WERI-Rb-1 (cell line): Measurements from ENCODE around the gene FUT2.
A peak's percentile ranks its signal among the peaks of the same experiment; 100 is the strongest.
"Not testable (repeated sequence)": the region's sequence is repeated elsewhere in the genome, so short reads cannot be mapped to it uniquely, and the experiment has no call there.

Experiments
- DNase-seq: peaks from one replicate; pipeline ENCODE4 v3.0.0-alpha.2; 2020
- H3K27ac ChIP-seq: fragments of 250-450 bp; sonication (Bioruptor Pico); 2 replicates; pipeline ENCODE4 v1.5.1; 2020; ENCODE audit warnings: mild to moderate bottlenecking, moderate library complexity
- H3K27me3 ChIP-seq: fragments of 250-450 bp; sonication (Bioruptor Pico); 2 replicates; pipeline ENCODE4 v1.5.1; 2021; ENCODE audit warnings: mild to moderate bottlenecking, low read depth, moderate library complexity; ENCODE audit not compliant: insufficient read depth, severe bottlenecking
- H3K36me3 ChIP-seq: fragments of 250-450 bp; sonication (Bioruptor Pico); 2 replicates; pipeline ENCODE4 v1.5.1; 2020; ENCODE audit warnings: mild to moderate bottlenecking, moderate library complexity
- H3K4me3 ChIP-seq: 2 replicates; pipeline ENCODE4 v1.5.1; 2011; ENCODE audit warnings: low read depth, mild to moderate bottlenecking, control low read depth, low read length
- H3K9me3 ChIP-seq: fragments of 250-450 bp; sonication (Bioruptor Pico); 2 replicates; pipeline ENCODE4 v1.5.1; 2021; ENCODE audit warnings: mild to moderate bottlenecking, moderate library complexity; ENCODE audit not compliant: severe bottlenecking
- TF ChIP-seq, protein P1 (sequence below): IDR thresholded peaks from 2 replicates; pipeline ENCODE4 v1.5.1; 2011; ENCODE audit warnings: low read depth, mild to moderate bottlenecking, control low read depth, inconsistent platforms, low read length

FUT2 gene

GRCh38 chr19:48678201-48678600 lies 17.6 kb upstream of the FUT2 start:
- Histone ChIP-seq H3K27me3 (no peaks in the 10 kb centered on the region), H3K9me3 (no peaks in the 10 kb centered on the region), H3K4me3 (no peak overlapping the region), H3K27ac (no peak overlapping the region), H3K36me3 (no peaks in the 10 kb centered on the region)
- no peak for DNase-seq
- TF ChIP-seq, protein P1, sequence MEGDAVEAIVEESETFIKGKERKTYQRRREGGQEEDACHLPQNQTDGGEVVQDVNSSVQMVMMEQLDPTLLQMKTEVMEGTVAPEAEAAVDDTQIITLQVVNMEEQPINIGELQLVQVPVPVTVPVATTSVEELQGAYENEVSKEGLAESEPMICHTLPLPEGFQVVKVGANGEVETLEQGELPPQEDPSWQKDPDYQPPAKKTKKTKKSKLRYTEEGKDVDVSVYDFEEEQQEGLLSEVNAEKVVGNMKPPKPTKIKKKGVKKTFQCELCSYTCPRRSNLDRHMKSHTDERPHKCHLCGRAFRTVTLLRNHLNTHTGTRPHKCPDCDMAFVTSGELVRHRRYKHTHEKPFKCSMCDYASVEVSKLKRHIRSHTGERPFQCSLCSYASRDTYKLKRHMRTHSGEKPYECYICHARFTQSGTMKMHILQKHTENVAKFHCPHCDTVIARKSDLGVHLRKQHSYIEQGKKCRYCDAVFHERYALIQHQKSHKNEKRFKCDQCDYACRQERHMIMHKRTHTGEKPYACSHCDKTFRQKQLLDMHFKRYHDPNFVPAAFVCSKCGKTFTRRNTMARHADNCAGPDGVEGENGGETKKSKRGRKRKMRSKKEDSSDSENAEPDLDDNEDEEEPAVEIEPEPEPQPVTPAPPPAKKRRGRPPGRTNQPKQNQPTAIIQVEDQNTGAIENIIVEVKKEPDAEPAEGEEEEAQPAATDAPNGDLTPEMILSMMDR, result no peak

GRCh38 chr19:48680006-48680405 lies 15.8 kb upstream of the FUT2 start:
- DNase-seq, H3K4me3 ChIP-seq, H3K9me3 ChIP-seq, H3K27ac ChIP-seq, H3K36me3 ChIP-seq, H3K27me3 ChIP-seq: not testable (repeated sequence)

DNA sequence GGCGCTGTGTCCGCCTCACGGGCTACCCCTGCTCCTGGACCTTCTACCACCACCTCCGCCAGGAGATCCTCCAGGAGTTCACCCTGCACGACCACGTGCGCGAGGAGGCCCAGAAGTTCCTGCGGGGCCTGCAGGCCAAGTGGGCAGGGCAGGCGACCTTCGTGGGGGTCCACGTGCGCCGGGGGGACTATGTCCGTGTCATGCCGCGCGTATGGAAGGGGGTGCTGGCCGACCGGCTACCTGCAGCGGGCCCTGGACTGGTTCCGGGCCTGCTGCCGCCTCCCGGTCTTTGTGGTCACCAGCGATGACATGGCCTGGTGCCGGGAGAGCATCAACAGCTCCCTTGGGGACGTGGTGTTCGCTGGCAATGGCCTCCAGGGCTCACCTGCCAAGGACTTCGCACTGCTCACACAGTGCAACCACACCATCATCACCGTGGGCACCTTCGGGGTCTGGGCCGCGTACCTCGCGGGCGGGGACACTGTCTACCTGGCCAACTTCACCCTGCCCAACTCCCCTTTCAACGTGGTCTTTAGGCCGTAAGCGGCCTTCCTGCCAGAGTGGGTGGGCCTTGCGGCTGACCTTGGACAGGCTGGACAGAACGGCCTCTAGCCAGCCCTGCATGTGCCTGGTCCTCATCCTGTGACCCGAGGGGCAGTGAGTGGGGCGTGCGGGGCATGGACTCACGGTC lies 15.2 kb upstream of the FUT2 start:
- H3K27me3 ChIP-seq, result no peaks in the 10 kb centered on the region
- TF ChIP-seq, protein P1, result no peak
- H3K36me3 ChIP-seq, result no peaks in the 10 kb centered on the region
- no peak for DNase-seq
- H3K4me3 ChIP-seq, result no peak overlapping the region
- H3K27ac ChIP-seq, result no peak overlapping the region
- no peaks in the 10 kb centered on the region for H3K9me3 ChIP-seq

GRCh38 chr19:48681127-48681470 lies 14.7 kb upstream of the FUT2 start:
- no peak overlapping the region for H3K27ac ChIP-seq
- H3K9me3 ChIP-seq, result no peaks in the 10 kb centered on the region
- TF ChIP-seq, protein P1, result no peak
- H3K36me3 ChIP-seq, result no peaks in the 10 kb centered on the region
- DNase-seq, result no peak
- H3K27me3 ChIP-seq, result no peaks in the 10 kb centered on the region
- no peak overlapping the region for H3K4me3 ChIP-seq

GRCh38 chr19:48683349-48683748 lies 12.4 kb upstream of the FUT2 start:
- no peaks in the 10 kb centered on the region for H3K9me3 ChIP-seq
- TF ChIP-seq, protein P1, result no peak
- no peak for DNase-seq
- no peaks in the 10 kb centered on the region for H3K27me3 ChIP-seq
- no peak overlapping the region for H3K27ac ChIP-seq
- no peak overlapping the region for H3K4me3 ChIP-seq
- no peaks in the 10 kb centered on the region for H3K36me3 ChIP-seq

DNA sequence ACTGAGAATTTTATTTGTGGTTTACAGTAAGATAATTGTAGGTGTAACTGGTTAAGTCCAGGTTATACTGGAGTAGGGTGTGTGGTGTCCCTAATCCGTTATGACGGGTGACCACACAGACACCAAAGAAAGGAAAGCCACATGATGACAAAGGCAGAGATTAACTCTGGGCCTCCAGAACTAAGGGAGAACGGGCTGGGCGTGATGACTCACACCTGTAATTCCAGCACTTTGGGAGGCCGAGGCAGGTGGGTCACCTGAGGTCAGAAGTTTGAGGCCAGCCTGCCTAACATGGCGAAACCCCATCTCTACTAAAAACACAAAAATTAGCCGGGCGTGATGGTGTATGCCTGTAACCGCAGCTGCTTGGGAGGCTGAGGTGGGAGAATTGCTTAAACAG lies 10.2 kb upstream of the FUT2 start:
- Histone ChIP-seq H3K36me3 (no peaks in the 10 kb centered on the region), H3K27me3 (no peaks in the 10 kb centered on the region), H3K4me3 (0 out of 2 replicates have a peak overlapping the region, but pooled peaks have one; percentile 16), H3K27ac (peak overlapping the region; percentile 58), H3K9me3 (no peaks in the 10 kb centered on the region)
- peak; percentile 63 for DNase-seq
- TF ChIP-seq, protein P1, result no peak
